Heart left ventricle (tissue), 16 donors: ENCODE measurements around the gene PER2. TPM values are rescaled to one million over a fixed set of nuclear protein-coding genes. Genes with fewer than 3 reads are reported as not detected.
A peak's percentile ranks its signal among the peaks of the same experiment; 100 is the strongest.

Source experiments
- ATAC-seq, 4 donors: fragments of 200-7000 bp; cut with Tn5 transposase; one replicate each; pipeline ENCODE4 v1.9.1; 2020 to 2022; ENCODE audit warnings: moderate library complexity in 4 of 4, mild to moderate bottlenecking in 3 of 4, moderate number of reproducible peaks in 1 of 4
- DNase-seq, 5 donors: peaks; one replicate each; pipeline ENCODE4 v3.0.0-alpha.2; 2020
- H3K27ac ChIP-seq, 12 donors: fragments of 200-600 bp; sonication (generic) in 4 of 12; one replicate each; pipeline versions ENCODE4 v1.5.0 to v1.8.0; 2016 to 2022; ENCODE audit warnings: mild to moderate bottlenecking in 2 of 12
- H3K27me3 ChIP-seq, 9 donors: fragments of 200-600 bp; sonication (generic) in 2 of 9; one replicate each; pipeline versions ENCODE4 v1.5.1 to v1.8.0; 2016 to 2022; ENCODE audit warnings: mild to moderate bottlenecking in 3 of 9
- H3K36me3 ChIP-seq, 9 donors: fragments of 200-600 bp; sonication (generic) in 2 of 9; one replicate each; pipeline versions ENCODE4 v1.5.0 to v1.8.0; 2018 to 2022; ENCODE audit warnings: mild to moderate bottlenecking in 2 of 9
- H3K4me1 ChIP-seq, 12 donors: fragments of 200-600 bp; sonication (generic) in 4 of 12; one replicate each; pipeline versions ENCODE4 v1.5.0 to v1.8.0; 2016 to 2022; ENCODE audit warnings: mild to moderate bottlenecking in 3 of 12
- H3K4me3 ChIP-seq, 12 donors: fragments of 200-600 bp; sonication (generic) in 4 of 12; one replicate each; pipeline versions ENCODE4 v1.5.0 to v1.8.0; 2017 to 2022; ENCODE audit warnings: mild to moderate bottlenecking in 9 of 12, moderate library complexity in 4 of 12
- H3K9me3 ChIP-seq, 12 donors: fragments of 200-600 bp; sonication (generic) in 4 of 12; one replicate each; pipeline versions ENCODE4 v1.5.0 to v1.8.0; 2016 to 2022; ENCODE audit warnings: mild to moderate bottlenecking in 1 of 12
- CTCF ChIP-seq, 12 donors: fragments of 200-600 bp; sonication (generic) in 4 of 12; IDR thresholded peaks; one replicate each; pipeline versions ENCODE4 v1.5.0 to v1.8.0; 2018 to 2022; ENCODE audit warnings: antibody characterized with exemption in 12 of 12, mild to moderate bottlenecking in 5 of 12
- POLR2A ChIP-seq, 2 donors: fragments of 450-650 bp; IDR thresholded peaks; one replicate each; pipeline ENCODE4 v1.6.1; 2017; ENCODE audit warnings: antibody characterized with exemption in 2 of 2, mild to moderate bottlenecking in 2 of 2, moderate library complexity in 2 of 2
- WGBS, 4 donors: extraction: QIAGEN DNeasy Blood & Tissue Kit in 2 of 4; methylation state at CpG; one replicate each; pipeline versions ENCODE4 v1.1.5 to v1.1.7; 2013 to 2018; 5-methylcytosine and 5-hydroxymethylcytosine counted together
- intact Hi-C, 10 donors: fragments of 100-400 bp; cut with DNase I; formaldehyde crosslinking; loops; one replicate each; pipeline versions ENCODE4 v1.11.1 to v1.14.2; 2022
- polyA plus RNA-seq, 2 donors: library from polyadenylated mRNA; stranded (reverse); fragments of 200-250 nt; gene quantifications; one replicate each; pipeline ENCODE4 v1.2.3, GENCODE V29; 2013
- total RNA-seq, 9 donors: library from RNA; depleted of rRNA in 2 of 9; stranded (reverse); fragments of >200 nt in 2 of 9; fragmentation: NEBNext Ultra II Directional in 3 of 9; extraction: Animal tissue kit (Norgen Biotek cat#: 25700) in 3 of 9; gene quantifications; one replicate each; pipeline versions ENCODE4 v1.1.0 to v1.2.4, GENCODE V29; 2016 to 2023
- donor health status: ischemic (EF 13 %, LVEDD 7.1; RV severe dilation, severe dysfunction).
- donor health status: healthy with polysubstance abuse.
- donor health status: DM: no; HTN: yes; CAD: no.
- donor health status: DM: no; HTN: no; CAD: no.
- donor health status: ischemic (EF 25% LVEDD 6.9; RV normal size, moderate dysfunction).
- donor health status: ischemic (EF 25% LVEDD 5.7; RV mildly dilated, moderate dysfunction).
- donor health status: healthy.
- donor health status: DM: yes; HTN: yes; CAD: no.
- donor health status: ischemic (EF 35%, LVEDD 5.7; RV mildly dilated, moderate dysfunction).
- donor health status: nonischemic (EF 11% LVEDD 7.7; RV severe dilation, severe dysfunction).
- donor health status: DM: yes; HTN: yes; CAD: no.
- donor health status: PGD.
- donor health status: ischemic (EF 29% LVEDD 5.4; RV normal size, mild dysfunction).
- donor health status: nonischemic (EF 23%, LVEDD 6.1; RV moderate dilation, normal function).

PER2 gene
- total and polyA plus RNA-seq, 11 donors = 1.6 to 17.1 (median 4.2) TPM

- 75 to 81% (median 77%) methylated on average over 17 to 20 of the region's 21 CpGs for WGBS, 4 donors
- H3K9me3 ChIP-seq = no peaks in the 10 kb centered on the region
- DNase-seq (peak in 1 of 5 donors; percentile 10), ATAC-seq (no peak)
- H3K36me3 ChIP-seq = no peaks in the 10 kb centered on the region
- H3K4me1 ChIP-seq = peaks cover 0 to 7% (median 0%) of the 10 kb centered on the region in 12 donors
- TF ChIP-seq CTCF (IDR thresholded peaks at IDR 0.05) (no peak), POLR2A (IDR thresholded peaks at IDR 0.05) (no peak)
- H3K27ac ChIP-seq = no peak overlapping the region
- H3K4me3 ChIP-seq = no peak overlapping the region
- H3K27me3 ChIP-seq = no peaks in the 10 kb centered on the region
- intact Hi-C loops = no loop called here
These were observed 7.0 kb upstream of the PER2 start for GRCh38 chr2:238295144-238296112.

DNA sequence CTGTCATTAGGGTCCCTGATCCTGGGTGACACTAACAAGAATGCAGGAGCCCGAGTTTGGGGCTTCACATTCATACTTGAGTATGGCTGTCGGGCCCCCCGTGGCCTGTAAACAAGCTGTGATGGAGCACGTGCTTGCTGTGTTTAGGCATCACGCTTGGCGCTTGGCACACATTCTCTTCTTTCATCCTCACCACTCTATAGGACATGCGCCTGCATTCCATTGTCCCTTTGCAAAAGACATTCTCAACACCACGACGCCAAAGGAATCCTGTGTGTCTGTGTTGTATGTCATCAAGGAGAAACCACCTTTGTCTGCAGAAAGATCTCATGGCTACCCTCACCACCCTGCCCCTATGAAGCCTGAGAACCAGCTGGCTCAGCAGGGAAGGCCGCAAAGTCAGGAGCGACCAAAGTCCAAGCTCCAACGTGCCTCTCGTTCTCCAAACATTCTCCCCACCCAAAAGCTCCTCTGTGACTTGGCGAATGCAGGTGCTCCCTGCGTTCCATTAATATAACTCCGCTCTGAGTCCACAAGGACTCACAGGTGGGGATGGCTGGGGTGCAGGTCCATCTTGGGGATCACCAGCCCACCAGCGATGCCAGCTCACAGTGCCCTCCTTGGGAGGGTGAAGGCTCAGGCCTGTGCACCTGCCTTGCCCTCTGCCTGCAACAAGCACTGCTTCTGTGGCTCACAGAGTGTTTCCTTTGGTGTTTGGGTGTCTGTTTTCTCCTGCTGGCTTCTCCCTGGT, 6.2 kb upstream of the PER2 start:
- DNase-seq (no peak), ATAC-seq (no peak)
- Histone ChIP-seq H3K4me3 (no peak overlapping the region), H3K36me3 (no peaks in the 10 kb centered on the region), H3K9me3 (no peaks in the 10 kb centered on the region), H3K27ac (no peak overlapping the region), H3K4me1 (peaks cover 0 to 11% (median 4%) of the 10 kb centered on the region in 12 donors), H3K27me3 (no peaks in the 10 kb centered on the region)
- intact Hi-C loops = no loop called here
- TF ChIP-seq CTCF (IDR thresholded peaks at IDR 0.05) (no peak), POLR2A (IDR thresholded peaks at IDR 0.05) (no peak)
- WGBS, 4 donors = 84 to 86% (median 85%) methylated on average over 16 to 17 of the region's 17 CpGs

GRCh38 chr2:238294046-238294392, 5.6 kb upstream of the PER2 start:
- no peak for TF ChIP-seq CTCF (IDR thresholded peaks at IDR 0.05)
- TF ChIP-seq POLR2A (IDR thresholded peaks at IDR 0.05) = no peak
- no peak for ATAC-seq
- intact Hi-C loops = no loop called here
- H3K27me3 ChIP-seq = no peaks in the 10 kb centered on the region
- H3K27ac ChIP-seq = no peak overlapping the region
- DNase-seq = peak in 1 of 5 donors; percentile 20
- H3K4me3 ChIP-seq = no peak overlapping the region
- peaks cover 0 to 17% (median 8%) of the 10 kb centered on the region in 12 donors for H3K4me1 ChIP-seq
- 83 to 90% (median 86%) methylated on average over 9 of the region's 9 CpGs for WGBS, 4 donors
- no peaks in the 10 kb centered on the region for H3K9me3 ChIP-seq
- H3K36me3 ChIP-seq = no peaks in the 10 kb centered on the region
